IMR-90 (cell line): ENCODE measurements around the gene NCS1. TPM values are rescaled to one million over a fixed set of nuclear protein-coding genes. Genes with fewer than 3 reads are reported as not detected.

Experiments
- ATAC-seq: fragments of 200-7000 bp; cut with Tn5 transposase; 2 replicates; pipeline ENCODE4 v1.9.1; 2020; ENCODE audit warnings: low read depth, mild to moderate bottlenecking, moderate library complexity
- BruUV-seq: library from RNA; stranded (reverse); fragments of 400-500 nt; replicated peaks from 2 replicates; lab custom pipeline; 2021; lab: Mats Ljungman, UMichigan
- CTCF ChIA-PET: fragments of 300-600 bp; formaldehyde crosslinking; extraction: SDS; loops from one replicate; lab custom pipeline; 2021; ENCODE audit warnings: antibody characterized with exemption; lab: Yijun Ruan, JAX
- POLR2A ChIA-PET: fragments of 300-600 bp; sonication (Branson Sonifier 250); formaldehyde crosslinking; loops from one replicate; lab custom pipeline; 2022; ENCODE audit warnings: antibody characterized with exemption; ENCODE audit not compliant: unreplicated experiment; lab: Charles Lee
- DNase-seq: peaks from one replicate; pipeline ENCODE4 v3.0.0; 2013
- H2AFZ ChIP-seq: replicated peaks from 2 replicates; pipeline ENCODE3; 2013; ENCODE audit warnings: low read length, mild to moderate bottlenecking; ENCODE audit not compliant: poor library complexity
- H2AK5ac ChIP-seq: 2 replicates; pipeline ENCODE4 v1.6.1; 2013; ENCODE audit warnings: low read depth, low read length, inconsistent platforms
- H2AK9ac ChIP-seq: replicated peaks from 2 replicates; pipeline ENCODE3; 2013; ENCODE audit warnings: mild to moderate bottlenecking, low read depth, low read length, moderate library complexity; ENCODE audit not compliant: poor library complexity
- H2BK120ac ChIP-seq: 2 replicates; pipeline ENCODE4 v1.6.1; 2013; ENCODE audit warnings: low read depth, low read length, inconsistent platforms
- H2BK15ac ChIP-seq: 3 replicates; pipeline ENCODE4 v1.6.1; 2013; ENCODE audit warnings: low read depth, low read length, inconsistent platforms
- H2BK20ac ChIP-seq: 2 replicates; pipeline ENCODE4 v1.6.1; 2013; ENCODE audit warnings: low read depth, mild to moderate bottlenecking, inconsistent platforms, low read length, moderate library complexity
- H2BK5ac ChIP-seq: 2 replicates; pipeline ENCODE4 v1.6.1; 2013; ENCODE audit warnings: mild to moderate bottlenecking, low read depth, low read length, inconsistent platforms; ENCODE audit not compliant: poor library complexity, severe bottlenecking
- H3K14ac ChIP-seq: replicated peaks from 2 replicates; pipeline ENCODE4 v1.6.1; 2013; ENCODE audit warnings: low read depth, low read length, inconsistent platforms
- H3K18ac ChIP-seq: 2 replicates; pipeline ENCODE4 v1.6.1; 2013; ENCODE audit warnings: low read depth, low read length, control low read depth
- H3K23ac ChIP-seq: 2 replicates; pipeline ENCODE4 v1.6.1; 2013; ENCODE audit warnings: low read depth, low read length, inconsistent platforms
- H3K27ac ChIP-seq: 2 replicates; pipeline ENCODE4 v1.5.1; 2013; ENCODE audit warnings: mild to moderate bottlenecking, control low read depth, low read length; ENCODE audit not compliant: insufficient read depth
- H3K27me3 ChIP-seq: 2 replicates; pipeline ENCODE4 v1.6.1; 2013; ENCODE audit warnings: low read length; ENCODE audit not compliant: control insufficient read depth, insufficient read depth
- H3K36me3 ChIP-seq: 2 replicates; pipeline ENCODE4 v1.6.1; 2013; ENCODE audit warnings: low read length, mixed read lengths; ENCODE audit not compliant: control insufficient read depth, insufficient read depth
- H3K4ac ChIP-seq: 2 replicates; pipeline ENCODE4 v1.6.1; 2013; ENCODE audit warnings: low read depth, low read length, inconsistent platforms
- H3K4me1 ChIP-seq: 2 replicates; pipeline ENCODE4 v1.6.1; 2013; ENCODE audit warnings: low read length, mixed read lengths; ENCODE audit not compliant: control insufficient read depth, insufficient read depth
- H3K4me2 ChIP-seq: 2 replicates; pipeline ENCODE4 v1.6.1; 2013; ENCODE audit warnings: low read depth, mild to moderate bottlenecking, control low read depth, low read length, moderate library complexity
- H3K4me3 ChIP-seq: 2 replicates; pipeline ENCODE4 v1.5.1; 2013; ENCODE audit warnings: low read depth, mild to moderate bottlenecking, control low read depth, low read length, moderate library complexity; ENCODE audit not compliant: insufficient read depth
- H3K56ac ChIP-seq: 2 replicates; pipeline ENCODE4 v1.6.1; 2013; ENCODE audit warnings: low read length, inconsistent platforms; ENCODE audit not compliant: insufficient read depth; ENCODE audit errors: extremely low read depth
- H3K79me1 ChIP-seq, 2 experiments: 2 replicates each; pipeline ENCODE4 v1.6.1; 2013; ENCODE audit warnings: low read length in 2 of 2, inconsistent platforms in 1 of 2, low read depth in 1 of 2
- H3K9ac ChIP-seq: 2 replicates; pipeline ENCODE4 v1.6.1; 2013; ENCODE audit warnings: low read depth, low read length, control low read depth
- H3K9me1 ChIP-seq: 2 replicates; pipeline ENCODE4 v1.6.1; 2013; ENCODE audit warnings: low read length, inconsistent platforms; ENCODE audit not compliant: insufficient read depth
- H3K9me3 ChIP-seq: 2 replicates; pipeline ENCODE4 v1.6.1; 2013; ENCODE audit warnings: low read length; ENCODE audit not compliant: control insufficient read depth, insufficient read depth
- H4K20me1 ChIP-seq: 2 replicates; pipeline ENCODE4 v1.6.1; 2013; ENCODE audit warnings: low read length, inconsistent platforms; ENCODE audit not compliant: insufficient read depth
- H4K5ac ChIP-seq: 2 replicates; pipeline ENCODE4 v1.6.1; 2013; ENCODE audit warnings: mild to moderate bottlenecking, low read depth, low read length, control low read depth
- H4K8ac ChIP-seq, 2 experiments: 2 replicates each; pipeline ENCODE4 v1.6.1; 2013; ENCODE audit warnings: low read depth in 2 of 2, low read length in 2 of 2, control low read depth in 1 of 2, inconsistent platforms in 1 of 2
- H4K91ac ChIP-seq: 2 replicates; pipeline ENCODE4 v1.6.1; 2013; ENCODE audit warnings: low read depth, low read length, inconsistent platforms; ENCODE audit not compliant: insufficient read depth
- BHLHE40 ChIP-seq: fragments of 150-350 bp; IDR thresholded peaks from 2 replicates; pipeline ENCODE4 v1.6.1; 2016; ENCODE audit warnings: mild to moderate bottlenecking, low read depth, low read length
- CEBPB ChIP-seq: IDR thresholded peaks from 2 replicates; pipeline ENCODE4 v1.6.1; 2012; ENCODE audit warnings: low read depth, low read length, improper control_type of control experiment
- CHD1 ChIP-seq: IDR thresholded peaks from 2 replicates; pipeline ENCODE4 v1.6.1; 2012; ENCODE audit warnings: low read depth, low read length, improper control_type of control experiment
- FOS ChIP-seq: fragments of 150-350 bp; IDR thresholded peaks from 2 replicates; pipeline ENCODE4 v1.6.1; 2016; ENCODE audit warnings: low read depth, low read length
- MAFK ChIP-seq: IDR thresholded peaks from 2 replicates; pipeline ENCODE4 v1.6.1; 2012; ENCODE audit warnings: low read depth, low read length, improper control_type of control experiment
- MAZ ChIP-seq: IDR thresholded peaks from 2 replicates; pipeline ENCODE4 v1.6.1; 2012; ENCODE audit warnings: low read depth, mild to moderate bottlenecking, low read length, improper control_type of control experiment, moderate library complexity, borderline replicate concordance
- MXI1 ChIP-seq: IDR thresholded peaks from 2 replicates; pipeline ENCODE4 v1.6.1; 2012; ENCODE audit warnings: low read depth, mild to moderate bottlenecking, low read length, moderate library complexity, borderline replicate concordance
- NFE2L2 ChIP-seq: fragments of 150-350 bp; IDR thresholded peaks from 2 replicates; pipeline ENCODE4 v1.6.1; 2016; ENCODE audit warnings: low read depth, mild to moderate bottlenecking, low read length
- POLR2A ChIP-seq: IDR thresholded peaks from 2 replicates; pipeline ENCODE4 v1.6.1; 2012; ENCODE audit warnings: mild to moderate bottlenecking, low read depth, low read length
- RAD21 ChIP-seq: IDR thresholded peaks from 2 replicates; pipeline ENCODE4 v1.6.1; 2012; ENCODE audit warnings: low read length, improper control_type of control experiment
- RCOR1 ChIP-seq: IDR thresholded peaks from 2 replicates; pipeline ENCODE4 v1.6.1; 2012; ENCODE audit warnings: mild to moderate bottlenecking, low read length, improper control_type of control experiment; ENCODE audit not compliant: insufficient replicate concordance
- RFX5 ChIP-seq: IDR thresholded peaks from 2 replicates; pipeline ENCODE4 v1.8.0; 2012; ENCODE audit warnings: low read depth, mild to moderate bottlenecking, low read length, moderate library complexity
- SMC3 ChIP-seq: fragments of 150-350 bp; IDR thresholded peaks from 2 replicates; pipeline ENCODE4 v1.6.1; 2016; ENCODE audit warnings: low read depth, mild to moderate bottlenecking, antibody characterized with exemption, low read length, moderate library complexity
- WGBS, 2 experiments: methylation state at CpG; one replicate each; pipeline versions ENCODE4 v1.1.5 to v1.1.7; 2013; ENCODE audit warnings: missing lambda C conversion rate in 2 of 2; ENCODE audit not compliant: insufficient read length in 1 of 2; ENCODE audit errors: extremely low coverage in 2 of 2; 5-methylcytosine and 5-hydroxymethylcytosine counted together
- dilution Hi-C: fragments of 300-500 bp; cut with HindIII; formaldehyde crosslinking; loops from one replicate; pipeline ENCODE4 v1.14.3; 2018; ENCODE audit warnings: low sequenced_read_pairs; ENCODE audit not compliant: unreplicated experiment
- in situ Hi-C: fragments of 300-500 bp; cut with MboI; formaldehyde crosslinking; loops from 3 replicates; pipeline ENCODE4 v1.14.3; 2019; ENCODE audit warnings: low sequenced_read_pairs, inconsistent platforms, mixed read lengths
- intact Hi-C: fragments of 100-400 bp; cut with micrococcal nuclease; formaldehyde crosslinking; loops from 2 replicates; pipeline ENCODE4 v1.10.0; 2022
- polyA plus RNA-seq, 3 experiments: library from polyadenylated mRNA; depleted of rRNA; stranded (reverse); fragments of >200 nt; gene quantifications; 2 replicates each; pipeline ENCODE4 v1.2.3, GENCODE V29; 2012; ENCODE audit warnings: low replicate concordance in 1 of 3
- total RNA-seq: library from RNA; depleted of rRNA; stranded (reverse); fragments of >200 nt; gene quantifications from 2 replicates; pipeline ENCODE4 v1.2.3, GENCODE V29; 2012
- TF ChIP-seq, protein P1 (sequence below): fragments of 150-350 bp; IDR thresholded peaks from 2 replicates; pipeline ENCODE4 v1.6.1; 2017; ENCODE audit warnings: mild to moderate bottlenecking, antibody characterized with exemption, low read length, low read depth
- TF ChIP-seq, protein P2 (sequence below): fragments of 150-350 bp; IDR thresholded peaks from 2 replicates; pipeline ENCODE4 v1.6.1; 2016; ENCODE audit warnings: low read depth, mild to moderate bottlenecking, low read length, moderate library complexity, borderline replicate concordance
- TF ChIP-seq, protein P3 (sequence below): conservative IDR thresholded peaks from 2 replicates; pipeline ENCODE4 v1.5.1; 2012; ENCODE audit warnings: mild to moderate bottlenecking, low read depth, low read length, improper control_type of control experiment

NCS1 gene
- total and polyA plus RNA-seq, 2 of the 4 experiments (the other 2 are of a cell fraction), result 41.0 to 60.5 TPM

DNA sequence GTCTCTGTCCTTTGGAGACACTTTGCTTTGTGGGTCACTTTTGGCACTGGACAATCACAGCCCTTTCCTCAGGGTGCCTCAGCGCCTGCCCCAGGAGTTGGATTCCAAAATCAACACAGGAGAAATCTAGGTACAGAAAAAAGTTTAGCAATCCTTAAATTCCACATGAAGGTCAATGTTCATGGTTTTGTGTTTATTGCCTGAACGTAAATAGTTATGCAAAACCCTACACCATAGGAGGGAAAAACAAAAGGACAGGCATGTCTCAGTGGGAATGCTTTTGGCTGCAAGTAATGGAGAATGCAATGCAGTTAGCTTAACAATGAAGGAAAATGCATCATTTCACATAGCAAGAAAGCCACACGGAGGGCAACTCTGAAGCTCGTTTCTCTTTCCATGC is 86.8 kb downstream of the NCS1 start:
- Histone ChIP-seq H4K5ac (no peak overlapping the region), H3K18ac (no peak overlapping the region), H3K4me3 (no peak overlapping the region), H3K27me3 (peaks cover 57% of the 10 kb centered on the region), H3K9me1 (no peaks in the 10 kb centered on the region), H3K4ac (no peak overlapping the region), H3K79me1 (no peaks in the 10 kb centered on the region), H2AK9ac (no peak overlapping the region), H4K20me1 (no peaks in the 10 kb centered on the region), H4K8ac (no peak overlapping the region), H3K14ac (no peak overlapping the region), H2BK20ac (no peak overlapping the region), H2BK120ac (no peak overlapping the region), H2BK5ac (no peak overlapping the region), H4K91ac (no peak overlapping the region), H3K27ac (no peak overlapping the region), H3K9ac (no peak overlapping the region), H3K23ac (no peak overlapping the region), H2AFZ (no peak overlapping the region), H3K56ac (no peak overlapping the region), H3K36me3 (no peaks in the 10 kb centered on the region), H2BK15ac (no peak overlapping the region), H3K9me3 (peaks cover 15% of the 10 kb centered on the region), H3K4me2 (no peak overlapping the region), H3K4me1 (peaks cover 4% of the 10 kb centered on the region; the same call in 1 of the 2 replicates), H2AK5ac (no peak overlapping the region)
- ATAC-seq (no peak), DNase-seq (no peak)
- dilution Hi-C loops (no loop called here), intact Hi-C loops (no loop called here), in situ Hi-C loops (no loop called here)
- no TSS peak for BruUV-seq
- TF ChIP-seq RCOR1 (no peak), CEBPB (no peak), POLR2A (no peak), CHD1 (no peak), MAFK (no peak), RAD21 (no peak), NFE2L2 (no peak), SMC3 (no peak), MXI1 (no peak), MAZ (no peak), RFX5 (no peak), BHLHE40 (no peak), FOS (no peak)
- TF ChIP-seq, protein P1, sequence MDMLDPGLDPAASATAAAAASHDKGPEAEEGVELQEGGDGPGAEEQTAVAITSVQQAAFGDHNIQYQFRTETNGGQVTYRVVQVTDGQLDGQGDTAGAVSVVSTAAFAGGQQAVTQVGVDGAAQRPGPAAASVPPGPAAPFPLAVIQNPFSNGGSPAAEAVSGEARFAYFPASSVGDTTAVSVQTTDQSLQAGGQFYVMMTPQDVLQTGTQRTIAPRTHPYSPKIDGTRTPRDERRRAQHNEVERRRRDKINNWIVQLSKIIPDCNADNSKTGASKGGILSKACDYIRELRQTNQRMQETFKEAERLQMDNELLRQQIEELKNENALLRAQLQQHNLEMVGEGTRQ, result no peak
- TF ChIP-seq, protein P2, sequence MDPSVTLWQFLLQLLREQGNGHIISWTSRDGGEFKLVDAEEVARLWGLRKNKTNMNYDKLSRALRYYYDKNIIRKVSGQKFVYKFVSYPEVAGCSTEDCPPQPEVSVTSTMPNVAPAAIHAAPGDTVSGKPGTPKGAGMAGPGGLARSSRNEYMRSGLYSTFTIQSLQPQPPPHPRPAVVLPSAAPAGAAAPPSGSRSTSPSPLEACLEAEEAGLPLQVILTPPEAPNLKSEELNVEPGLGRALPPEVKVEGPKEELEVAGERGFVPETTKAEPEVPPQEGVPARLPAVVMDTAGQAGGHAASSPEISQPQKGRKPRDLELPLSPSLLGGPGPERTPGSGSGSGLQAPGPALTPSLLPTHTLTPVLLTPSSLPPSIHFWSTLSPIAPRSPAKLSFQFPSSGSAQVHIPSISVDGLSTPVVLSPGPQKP, result no peak
- TF ChIP-seq, protein P3, sequence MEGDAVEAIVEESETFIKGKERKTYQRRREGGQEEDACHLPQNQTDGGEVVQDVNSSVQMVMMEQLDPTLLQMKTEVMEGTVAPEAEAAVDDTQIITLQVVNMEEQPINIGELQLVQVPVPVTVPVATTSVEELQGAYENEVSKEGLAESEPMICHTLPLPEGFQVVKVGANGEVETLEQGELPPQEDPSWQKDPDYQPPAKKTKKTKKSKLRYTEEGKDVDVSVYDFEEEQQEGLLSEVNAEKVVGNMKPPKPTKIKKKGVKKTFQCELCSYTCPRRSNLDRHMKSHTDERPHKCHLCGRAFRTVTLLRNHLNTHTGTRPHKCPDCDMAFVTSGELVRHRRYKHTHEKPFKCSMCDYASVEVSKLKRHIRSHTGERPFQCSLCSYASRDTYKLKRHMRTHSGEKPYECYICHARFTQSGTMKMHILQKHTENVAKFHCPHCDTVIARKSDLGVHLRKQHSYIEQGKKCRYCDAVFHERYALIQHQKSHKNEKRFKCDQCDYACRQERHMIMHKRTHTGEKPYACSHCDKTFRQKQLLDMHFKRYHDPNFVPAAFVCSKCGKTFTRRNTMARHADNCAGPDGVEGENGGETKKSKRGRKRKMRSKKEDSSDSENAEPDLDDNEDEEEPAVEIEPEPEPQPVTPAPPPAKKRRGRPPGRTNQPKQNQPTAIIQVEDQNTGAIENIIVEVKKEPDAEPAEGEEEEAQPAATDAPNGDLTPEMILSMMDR, result no peak
- POLR2A ChIA-PET, result no interaction called here
- CTCF ChIA-PET, result interaction anchor here (1.2 kb wide), 1 partner anchor 16 kb away, joined by 4 read pairs; no protein-coding TSS in a partner anchor
- whole genome bisulfite sequencing, 2 experiments, result no CpG with 5 or more reads among the region's 4 CpGs
